A549 treated with CORT108297 at 1 μM for 4 hours (cell line): Measurements from ENCODE around the gene CNP. TPM values are rescaled to one million over a fixed set of nuclear protein-coding genes. Genes with fewer than 3 reads are reported as not detected.

Source experiments
- total RNA-seq: library from RNA; stranded (reverse); fragments of 200-300 nt; extraction: Qiagen RNA extraction; gene quantifications from 5 replicates; pipeline ENCODE4 v1.2.3, GENCODE V29; 2022

CNP gene
- total RNA-seq, result 59.8 to 75.7 TPM (median 71.5 TPM) in 5 replicates

DNA sequence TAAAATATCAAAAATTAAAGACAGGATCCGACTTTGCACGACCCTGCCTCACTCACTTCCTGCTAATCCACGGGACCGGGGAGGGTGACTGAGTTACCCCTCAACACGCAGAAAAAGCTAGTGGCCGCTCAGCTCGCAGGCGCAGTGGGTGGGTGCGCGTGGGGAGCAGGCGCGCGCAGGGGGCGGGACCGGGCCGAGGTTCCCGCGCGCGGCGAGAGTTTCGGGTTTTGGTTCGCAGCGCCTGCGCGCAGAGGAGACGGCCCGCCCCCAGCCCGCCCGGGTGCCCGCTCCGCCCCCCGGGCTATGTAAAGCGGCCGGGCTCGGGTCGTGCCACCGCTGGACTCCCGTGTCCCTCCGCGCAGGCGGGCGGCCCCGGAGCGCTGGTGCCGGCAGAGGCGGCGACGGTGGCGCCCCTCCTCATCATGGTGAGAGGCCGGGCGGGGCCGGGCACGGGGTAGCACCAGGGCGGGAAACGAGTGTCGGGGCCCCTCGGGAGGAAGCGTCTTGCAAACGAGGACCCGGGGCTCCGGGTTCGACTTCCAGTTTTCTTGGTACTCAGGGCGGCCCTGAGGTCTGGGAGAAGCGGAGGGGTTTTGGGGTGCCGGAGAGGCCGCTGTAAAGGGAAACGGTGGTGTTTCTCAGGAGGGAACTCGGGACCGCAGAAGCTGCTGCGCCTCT, at the start of gene CNP:
TSS of gene CNP (plus strand) at position 333 of the 678 bp plus-strand sequence. CDS start at position 423, 90 bp downstream.

DNA sequence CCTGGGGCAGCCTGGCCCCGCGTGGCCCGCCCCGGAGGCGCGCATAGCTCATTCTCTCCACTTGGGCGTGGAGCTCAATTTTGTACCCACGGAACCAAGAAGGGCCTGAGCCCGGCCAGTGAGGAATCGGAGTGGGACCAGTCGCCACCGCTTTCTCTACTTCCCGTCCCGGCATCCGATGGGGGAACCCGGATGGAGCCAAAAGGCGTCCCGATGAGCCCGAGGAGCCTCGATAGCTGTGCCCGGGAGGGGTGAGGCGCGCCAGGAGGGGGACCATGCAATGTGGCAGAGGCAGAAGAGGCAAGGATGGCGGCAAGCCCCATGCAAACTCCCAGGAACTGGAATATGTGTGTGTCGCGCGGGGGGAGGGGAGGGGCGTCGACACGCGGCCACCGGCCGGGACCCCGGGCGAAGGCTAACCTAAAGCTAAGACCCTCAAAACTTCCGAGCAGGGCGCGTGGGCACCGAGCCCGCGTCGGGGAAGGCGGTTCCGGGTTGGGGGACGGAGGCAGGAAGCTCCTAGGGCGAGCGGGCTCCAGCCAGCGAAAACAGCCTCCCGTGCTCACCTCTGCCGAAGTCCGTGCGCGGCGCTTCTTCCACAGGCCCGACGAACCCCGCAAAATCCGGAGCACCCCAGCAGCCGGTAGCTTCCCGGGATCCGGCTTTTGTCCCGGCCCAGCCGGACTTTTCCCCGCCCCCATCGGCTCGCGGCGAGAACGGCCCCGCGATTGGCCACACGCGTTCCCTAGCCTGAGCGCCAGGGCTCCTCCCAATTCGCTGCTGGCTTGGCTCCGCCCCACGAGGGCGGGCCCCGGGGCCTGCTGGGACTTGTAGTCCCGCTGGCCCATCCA, 48.1 kb upstream of the CNP start, which contains the start of gene ACLY:
TSS of gene ACLY (minus strand) at position 638 of the 851 bp plus-strand sequence. CDS start 5,078 bp downstream, outside the sequence.

DNA sequence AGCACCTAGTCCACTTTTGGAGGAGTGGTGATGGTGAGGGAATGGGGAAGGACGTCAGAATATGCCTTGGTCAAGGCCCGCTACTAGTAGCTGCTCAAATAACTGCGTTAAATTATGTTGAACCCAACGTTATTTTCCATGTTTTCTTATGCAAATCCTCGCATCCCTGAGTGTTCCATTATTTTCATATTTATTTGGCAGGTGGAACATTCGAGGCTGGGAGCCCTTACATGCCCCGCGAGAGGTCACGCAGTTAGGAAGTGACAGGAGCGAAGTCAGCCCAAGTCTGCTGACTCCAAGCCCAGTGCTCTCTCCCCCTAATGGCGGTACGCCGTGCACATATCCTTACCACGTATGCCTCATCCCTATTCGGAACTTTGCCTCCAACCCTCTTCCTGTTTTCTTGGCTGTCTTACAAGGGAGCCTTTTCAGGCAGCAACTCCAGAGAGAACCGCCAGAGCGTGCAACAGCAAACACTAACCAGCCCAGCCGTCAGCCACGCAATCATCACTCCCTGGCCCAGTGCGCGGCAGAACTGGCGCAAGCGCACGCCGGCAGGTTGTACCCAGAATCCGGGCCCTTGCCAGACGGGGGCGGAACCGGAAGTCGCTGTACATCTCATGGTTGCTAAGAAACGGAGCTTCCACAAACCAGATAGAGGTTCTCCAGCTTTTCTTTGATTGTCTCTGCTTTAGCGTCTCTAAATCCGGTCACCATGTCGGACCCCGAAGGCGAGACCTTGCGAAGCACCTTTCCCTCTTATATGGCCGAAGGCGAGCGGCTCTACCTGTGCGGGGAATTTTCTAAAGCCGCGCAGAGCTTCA, 36.4 kb upstream of the CNP start, which contains the start of gene ODAD4:
TSS of gene ODAD4 (plus strand) at position 609 of the 824 bp plus-strand sequence. CDS start at position 716, 107 bp downstream.

DNA sequence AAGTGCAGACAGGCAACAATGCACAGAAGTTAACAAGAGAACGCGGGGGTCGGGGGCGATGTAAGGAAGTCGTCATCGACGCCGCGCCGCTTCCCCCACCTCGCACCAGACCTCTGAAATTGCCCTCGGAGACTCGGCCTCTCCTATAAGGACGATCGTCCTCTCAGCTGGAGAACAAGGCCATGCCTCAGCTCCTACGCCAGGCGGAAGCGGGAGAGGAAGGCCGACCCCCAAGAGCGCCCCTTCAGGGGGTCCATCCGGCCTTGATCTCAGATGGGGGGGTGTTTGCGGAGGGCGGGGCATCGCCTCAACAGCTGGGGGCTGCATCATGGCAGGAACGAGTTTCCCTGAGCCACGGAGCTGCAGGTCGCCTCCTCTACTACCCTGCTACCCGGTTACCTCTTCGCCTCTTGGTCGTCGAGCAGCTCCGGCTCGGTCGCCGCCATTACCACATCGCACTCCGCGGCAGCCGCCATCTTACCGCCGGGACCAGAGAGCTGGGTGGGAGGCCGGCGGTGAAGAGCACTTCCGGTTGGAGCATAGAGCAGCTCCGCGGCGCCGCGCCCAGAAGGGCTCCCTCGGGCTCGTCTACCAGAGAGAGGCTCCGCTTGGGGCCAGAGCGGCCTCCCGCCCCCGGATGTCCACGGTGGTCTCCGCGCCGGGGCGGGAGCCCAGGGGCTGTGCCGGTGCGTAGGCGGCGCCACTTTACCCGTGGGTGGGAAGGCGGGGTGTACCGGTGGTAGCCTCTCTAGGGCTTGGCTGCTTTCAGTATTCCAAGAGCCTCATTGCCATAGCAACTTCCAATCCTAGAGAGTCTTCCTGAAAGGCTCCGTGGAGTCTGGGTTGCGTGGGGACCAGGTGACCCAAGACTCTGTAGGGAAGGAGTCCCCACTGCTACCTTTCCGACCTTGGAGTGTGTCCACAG, 50.6 kb downstream of the CNP start, which contains the start of gene DNAJC7:
TSS of gene DNAJC7 (minus strand) at position 499 of the 925 bp plus-strand sequence. CDS start at position 476, 23 bp downstream.

DNA sequence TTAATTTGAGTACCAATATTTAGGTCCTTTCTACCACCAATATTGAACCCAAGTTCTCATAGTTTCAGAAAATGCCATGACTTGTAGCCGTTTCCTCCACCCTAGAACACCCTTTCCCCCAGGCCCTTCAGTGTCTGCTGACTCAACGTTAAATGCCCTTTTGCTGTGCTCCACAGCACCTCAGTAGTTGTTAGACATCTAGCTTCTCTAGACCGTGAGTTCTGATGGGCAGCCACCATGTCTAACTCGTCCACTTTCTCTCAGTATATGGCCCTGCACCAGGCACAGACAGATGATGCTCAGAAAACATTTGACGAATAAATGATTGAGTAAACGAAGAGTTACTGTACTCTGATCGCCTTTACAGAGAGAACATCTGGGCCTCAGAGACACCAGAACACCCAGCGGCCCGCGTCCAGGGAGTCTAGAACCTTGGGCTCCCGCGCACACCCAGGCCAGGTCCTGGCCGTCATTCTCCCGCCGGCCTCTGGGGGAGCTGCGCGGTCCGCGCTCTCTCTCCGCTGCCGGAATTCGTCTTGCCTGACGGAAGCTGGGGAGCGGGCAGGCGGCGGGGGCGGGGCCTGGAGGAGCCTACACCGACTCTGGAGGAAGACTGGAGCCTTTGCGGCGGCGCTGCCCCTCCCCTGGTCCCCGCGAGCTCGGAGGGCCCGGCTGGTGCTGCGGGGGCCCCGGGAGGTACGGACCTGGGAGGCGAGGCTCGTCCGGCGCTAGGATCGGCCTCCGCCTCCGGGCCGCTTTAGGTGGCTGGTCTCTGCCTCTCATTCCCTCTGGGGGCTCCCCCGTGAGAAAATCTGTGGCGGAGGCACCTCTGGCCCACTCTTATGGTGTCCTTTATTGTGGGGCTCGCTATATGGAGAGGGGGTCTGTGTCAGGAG, 53.2 kb downstream of the CNP start, which contains the start of gene NKIRAS2:
TSS of gene NKIRAS2 (plus strand) at position 582 of the 896 bp plus-strand sequence. CDS start 1,488 bp downstream, outside the sequence.

Other genes starting within 250 kb of the CNP start
- 0.88 to 2.0 TPM (median 1.7 TPM) in 5 replicates for gene HAP1, start 232.2 kb upstream of the CNP start, total RNA-seq
- 86.6 to 131 TPM (median 125 TPM) in 5 replicates for gene JUP, start 180.1 kb upstream of the CNP start, total RNA-seq
- gene P3H4, start 154.8 kb upstream of the CNP start, total RNA-seq, result 29.5 to 40.9 TPM (median 36.9 TPM) in 5 replicates
- gene FKBP10, start 153.8 kb upstream of the CNP start, total RNA-seq, result 87.2 to 120 TPM (median 113 TPM) in 5 replicates
- 106 to 112 TPM (median 110 TPM) in 5 replicates for gene NT5C3B, start 130.6 kb upstream of the CNP start, total RNA-seq
- 0.06 to 0.09 TPM (median 0.07 TPM) in 3 of 5 replicates, not detected in the others for gene KLHL10, start 129.0 kb upstream of the CNP start, total RNA-seq
- 1.8 to 3.5 TPM (median 2.6 TPM) in 5 replicates for gene KLHL11, start 101.4 kb upstream of the CNP start, total RNA-seq
- gene ACLY, start 47.8 kb upstream of the CNP start, total RNA-seq, result 246 to 312 TPM (median 293 TPM) in 5 replicates
- gene ODAD4, start 36.2 kb upstream of the CNP start, total RNA-seq, result 1.2 to 1.7 TPM (median 1.4 TPM) in 5 replicates
- 115 to 125 TPM (median 118 TPM) in 5 replicates for gene DNAJC7, start 50.6 kb downstream of the CNP start, total RNA-seq
- gene NKIRAS2, start 53.3 kb downstream of the CNP start, total RNA-seq, result 44.6 to 49.7 TPM (median 48.8 TPM) in 5 replicates
- gene C17orf113, start 83.8 kb downstream of the CNP start, total RNA-seq, result 0.47 to 0.94 TPM (median 0.79 TPM) in 5 replicates
- 0.09 to 0.29 TPM (median 0.23 TPM) in 5 replicates for gene ZNF385C, start 131.7 kb downstream of the CNP start, total RNA-seq
- gene DHX58, start 145.9 kb downstream of the CNP start, total RNA-seq, result 0.30 to 0.59 TPM (median 0.38 TPM) in 5 replicates
- 37.5 to 58.5 TPM (median 53.2 TPM) in 5 replicates for gene KAT2A, start 154.6 kb downstream of the CNP start, total RNA-seq
- not detected in 5 replicates for gene HSPB9, start 156.0 kb downstream of the CNP start, total RNA-seq
- 223 to 270 TPM (median 267 TPM) in 5 replicates for gene RAB5C, start 188.2 kb downstream of the CNP start, total RNA-seq
- gene KCNH4, start 214.3 kb downstream of the CNP start, total RNA-seq, result 0.15 to 0.49 TPM (median 0.39 TPM) in 5 replicates
- gene HCRT, start 218.7 kb downstream of the CNP start, total RNA-seq, result 0.23 to 0.29 TPM (median 0.24 TPM) in 4 of 5 replicates, not detected in the other
- 15.7 to 22.8 TPM (median 21.1 TPM) in 5 replicates for gene GHDC, start 227.7 kb downstream of the CNP start, total RNA-seq